Measurements from ENCODE around the gene AUP1.
"Not testable (repeated sequence)": the region's sequence is repeated elsewhere in the genome, so short reads cannot be mapped to it uniquely, and the experiment has no call there.

AUP1 gene

DNA sequence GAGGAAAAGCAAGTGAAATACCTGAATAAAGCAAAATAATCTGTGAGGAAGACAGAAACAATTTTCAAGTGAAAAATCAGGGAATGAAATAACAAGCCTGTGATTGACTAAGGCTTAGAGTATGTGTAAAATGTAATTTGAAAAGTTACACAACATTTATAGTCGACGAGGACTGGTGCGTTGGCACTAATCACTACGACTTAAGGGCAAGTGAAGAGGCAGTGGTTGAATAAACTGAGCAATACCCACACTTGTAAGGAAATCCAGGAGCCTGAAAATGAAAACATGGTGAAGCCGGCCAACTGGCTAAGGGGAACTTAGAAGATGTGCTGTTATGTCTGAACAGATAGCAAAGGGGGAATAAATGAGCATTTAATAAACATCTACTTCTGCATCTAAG lies 38.4 kb upstream of the AUP1 start:
- H3K4me1 ChIP-seq (ENCODE audit: insufficient read depth, low read length), result no peaks in the 10 kb centered on the region
- H3K27ac ChIP-seq (ENCODE audit: low read length), result no peak overlapping the region
- peaks cover 22% of the 10 kb centered on the region for H3K27me3 ChIP-seq (ENCODE audit: insufficient read depth, low read length)
- H3K9me3 ChIP-seq (ENCODE audit: insufficient read depth, low read depth, low read length), result no peaks in the 10 kb centered on the region
- no peak overlapping the region for H3K9ac ChIP-seq (ENCODE audit: low read depth, low read length)
- H3K4me3 ChIP-seq (ENCODE audit: low read length), result no peak overlapping the region
- no peaks in the 10 kb centered on the region for H3K36me3 ChIP-seq (ENCODE audit: insufficient read depth, low read depth, low read length)

DNA sequence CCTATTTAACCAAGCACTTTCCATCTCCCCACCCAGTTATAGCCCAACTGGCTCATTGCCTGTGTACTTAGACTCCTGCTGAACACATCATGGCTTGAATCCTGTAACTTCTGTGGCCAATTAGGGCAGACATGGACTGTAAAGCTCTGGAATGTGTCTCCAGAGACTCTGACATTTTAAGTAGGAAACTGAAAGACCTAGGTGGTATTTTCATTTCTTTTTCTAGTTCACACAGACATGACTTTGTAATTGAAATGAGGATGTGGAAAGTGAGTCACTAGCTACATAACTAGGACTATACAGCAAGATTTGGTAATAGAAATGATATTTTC lies 37.2 kb upstream of the AUP1 start:
- Histone ChIP-seq H3K9ac (ENCODE audit: low read depth, low read length) (no peak overlapping the region), H3K36me3 (ENCODE audit: insufficient read depth, low read depth, low read length) (no peaks in the 10 kb centered on the region), H3K4me3 (ENCODE audit: low read length) (no peak overlapping the region), H3K4me1 (ENCODE audit: insufficient read depth, low read length) (no peaks in the 10 kb centered on the region), H3K9me3 (ENCODE audit: insufficient read depth, low read depth, low read length) (no peaks in the 10 kb centered on the region), H3K27ac (ENCODE audit: low read length) (no peak overlapping the region), H3K27me3 (ENCODE audit: insufficient read depth, low read length) (peaks cover 33% of the 10 kb centered on the region)

DNA sequence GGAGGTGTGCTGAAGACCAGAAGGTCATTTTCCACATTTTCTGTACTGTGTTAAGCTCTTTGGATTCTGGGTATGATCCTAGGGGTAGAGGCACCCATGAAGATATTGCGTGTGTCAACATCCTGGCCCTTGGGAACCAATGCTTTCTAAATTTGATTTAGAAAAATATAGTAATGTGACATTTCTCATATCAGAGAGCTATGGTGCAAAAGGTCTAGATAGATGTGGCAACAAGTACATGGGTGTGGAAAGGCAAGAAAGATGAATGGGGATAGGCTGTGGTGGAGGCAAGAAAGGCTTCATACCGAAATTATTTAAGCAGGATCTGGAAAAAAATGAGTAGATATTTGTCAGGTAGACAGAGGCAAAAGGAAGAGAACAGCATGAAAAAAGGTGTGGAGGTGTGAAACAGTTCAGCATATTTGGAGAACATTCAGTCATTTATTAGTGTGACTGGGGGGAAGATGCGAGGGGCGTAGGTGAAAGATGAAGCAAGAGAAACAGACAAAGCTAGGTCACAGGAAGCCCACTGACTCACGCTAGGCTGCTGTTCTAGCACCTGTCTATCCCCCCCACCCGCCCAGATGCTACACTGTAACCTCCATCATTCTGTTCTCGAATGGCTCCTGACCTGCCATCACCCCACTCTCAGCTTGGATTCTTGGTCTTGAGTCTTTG lies 36.7 kb upstream of the AUP1 start:
- H3K27ac ChIP-seq (ENCODE audit: low read length), result no peak overlapping the region
- peaks cover 38% of the 10 kb centered on the region for H3K27me3 ChIP-seq (ENCODE audit: insufficient read depth, low read length)
- H3K4me3 ChIP-seq (ENCODE audit: low read length), result no peak overlapping the region
- H3K9ac ChIP-seq (ENCODE audit: low read depth, low read length), result no peak overlapping the region
- H3K4me1 ChIP-seq (ENCODE audit: insufficient read depth, low read length), result no peaks in the 10 kb centered on the region
- H3K9me3 ChIP-seq (ENCODE audit: insufficient read depth, low read depth, low read length), result no peaks in the 10 kb centered on the region
- no peaks in the 10 kb centered on the region for H3K36me3 ChIP-seq (ENCODE audit: insufficient read depth, low read depth, low read length)

DNA sequence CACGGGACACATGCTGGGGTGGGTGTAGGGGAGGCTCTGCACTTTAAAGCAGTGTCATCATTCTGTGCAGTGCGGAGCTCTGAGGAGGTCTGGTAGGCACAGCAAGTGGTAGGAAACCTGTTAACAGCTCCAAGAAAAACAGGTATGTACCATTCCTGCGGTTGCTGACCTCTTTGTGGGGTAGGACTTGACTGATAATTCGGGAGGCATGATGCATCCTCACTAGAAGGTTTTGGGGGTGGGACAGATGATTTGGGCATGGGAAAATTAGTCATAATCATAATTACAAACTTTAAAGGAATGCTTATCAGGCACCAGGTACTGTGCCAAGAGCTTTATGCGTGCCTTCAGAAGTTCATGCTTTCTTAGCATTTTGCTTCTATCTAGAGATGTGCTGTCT lies 34.7 kb upstream of the AUP1 start:
- Histone ChIP-seq H3K9ac (ENCODE audit: low read depth, low read length) (no peak overlapping the region), H3K27me3 (ENCODE audit: insufficient read depth, low read length) (peaks cover 48% of the 10 kb centered on the region), H3K4me1 (ENCODE audit: insufficient read depth, low read length) (peaks cover 10% of the 10 kb centered on the region; the same call in 1 of the 2 replicates), H3K36me3 (ENCODE audit: insufficient read depth, low read depth, low read length) (no peaks in the 10 kb centered on the region), H3K4me3 (ENCODE audit: low read length) (no peak overlapping the region), H3K9me3 (ENCODE audit: insufficient read depth, low read depth, low read length) (no peaks in the 10 kb centered on the region), H3K27ac (ENCODE audit: low read length) (no peak overlapping the region)

DNA sequence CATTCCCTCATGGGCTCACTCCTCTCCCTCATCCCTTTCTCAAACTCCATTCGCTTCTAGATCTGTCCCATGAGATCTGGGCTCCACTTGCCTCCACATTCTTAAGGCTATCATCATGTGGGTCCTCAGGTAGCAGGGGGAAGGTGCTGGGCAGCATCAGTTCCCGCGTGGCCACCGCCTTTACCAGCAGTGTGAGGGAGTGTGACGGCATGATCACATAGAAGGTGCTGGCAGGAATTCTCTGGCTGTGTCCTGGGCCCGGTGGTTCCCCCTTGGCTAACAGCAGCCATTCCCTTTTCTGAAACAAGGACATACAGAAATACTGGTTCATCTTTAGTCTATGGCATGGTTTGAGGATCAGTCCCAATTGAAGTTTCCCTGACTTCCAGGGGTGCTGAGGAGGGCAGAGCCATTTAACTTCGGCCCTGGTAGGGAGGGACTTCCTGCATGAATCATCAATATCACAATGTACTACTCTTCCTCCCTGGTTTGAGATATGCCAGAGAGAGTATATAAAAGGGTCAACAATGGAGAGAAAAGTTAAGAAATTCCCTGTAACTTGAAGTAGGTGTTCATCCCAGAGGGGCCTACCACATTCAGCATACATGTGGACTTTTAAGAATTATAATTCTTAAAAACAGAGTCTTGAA lies 32.7 kb upstream of the AUP1 start:
- H3K9me3 ChIP-seq (ENCODE audit: insufficient read depth, low read depth, low read length), result no peaks in the 10 kb centered on the region
- no peak overlapping the region for H3K4me3 ChIP-seq (ENCODE audit: low read length)
- peaks cover 10% of the 10 kb centered on the region; the same call in 1 of the 2 replicates for H3K4me1 ChIP-seq (ENCODE audit: insufficient read depth, low read length)
- no peak overlapping the region for H3K9ac ChIP-seq (ENCODE audit: low read depth, low read length)
- no peaks in the 10 kb centered on the region for H3K36me3 ChIP-seq (ENCODE audit: insufficient read depth, low read depth, low read length)
- H3K27ac ChIP-seq (ENCODE audit: low read length), result no peak overlapping the region
- H3K27me3 ChIP-seq (ENCODE audit: insufficient read depth, low read length), result peaks cover 50% of the 10 kb centered on the region

DNA sequence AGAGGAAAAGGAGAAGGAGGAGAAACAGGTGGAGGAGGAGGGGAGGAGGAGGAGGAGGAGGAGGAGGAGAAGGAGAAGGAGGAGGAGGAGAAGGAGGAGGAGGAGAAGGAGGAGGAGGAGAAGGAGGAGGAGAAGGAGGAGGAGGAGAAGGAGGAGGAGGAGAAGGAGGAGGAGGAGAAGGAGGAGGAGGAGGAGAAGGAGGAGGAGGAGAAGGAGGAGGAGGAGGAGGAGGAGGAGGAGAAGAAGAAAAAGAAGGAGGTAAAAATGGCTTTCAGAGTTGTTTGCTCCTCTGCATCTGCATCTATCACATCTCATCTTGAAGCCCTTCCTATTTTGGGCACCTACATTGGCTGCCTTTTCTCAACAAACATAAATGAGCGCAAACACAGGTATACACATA lies 31.5 kb upstream of the AUP1 start:
- H3K9ac ChIP-seq (ENCODE audit: low read depth, low read length); H3K36me3 ChIP-seq (ENCODE audit: insufficient read depth, low read depth, low read length); H3K4me3 ChIP-seq (ENCODE audit: low read length); H3K9me3 ChIP-seq (ENCODE audit: insufficient read depth, low read depth, low read length); H3K27ac ChIP-seq (ENCODE audit: low read length): not testable (repeated sequence)
- Histone ChIP-seq H3K27me3 (ENCODE audit: insufficient read depth, low read length) (peaks cover 60% of the 10 kb centered on the region), H3K4me1 (ENCODE audit: insufficient read depth, low read length) (peaks cover 10% of the 10 kb centered on the region; the same call in 1 of the 2 replicates)

DNA sequence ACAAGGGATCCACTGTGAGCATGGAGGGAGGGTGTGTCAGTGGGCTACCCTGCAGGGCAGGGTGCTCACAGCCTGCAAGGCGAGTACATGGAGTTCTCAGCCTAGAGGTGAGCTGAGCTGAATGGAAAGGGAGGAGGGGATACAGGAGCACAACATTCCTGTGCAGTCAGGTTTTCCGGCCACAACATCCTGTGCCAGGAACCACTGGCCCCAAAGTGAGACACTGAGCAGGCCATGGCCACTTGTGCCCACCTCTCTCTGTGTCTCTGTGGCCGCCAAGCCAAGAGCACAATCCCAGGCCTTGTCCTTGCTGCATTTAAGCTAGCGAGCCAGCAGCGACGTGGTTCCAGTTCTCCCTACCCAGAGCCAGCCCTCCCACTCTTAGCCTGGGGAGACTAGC lies 31.1 kb upstream of the AUP1 start:
- H3K9ac ChIP-seq (ENCODE audit: low read depth, low read length), result no peak overlapping the region
- H3K27me3 ChIP-seq (ENCODE audit: insufficient read depth, low read length), result peaks cover 64% of the 10 kb centered on the region

DNA sequence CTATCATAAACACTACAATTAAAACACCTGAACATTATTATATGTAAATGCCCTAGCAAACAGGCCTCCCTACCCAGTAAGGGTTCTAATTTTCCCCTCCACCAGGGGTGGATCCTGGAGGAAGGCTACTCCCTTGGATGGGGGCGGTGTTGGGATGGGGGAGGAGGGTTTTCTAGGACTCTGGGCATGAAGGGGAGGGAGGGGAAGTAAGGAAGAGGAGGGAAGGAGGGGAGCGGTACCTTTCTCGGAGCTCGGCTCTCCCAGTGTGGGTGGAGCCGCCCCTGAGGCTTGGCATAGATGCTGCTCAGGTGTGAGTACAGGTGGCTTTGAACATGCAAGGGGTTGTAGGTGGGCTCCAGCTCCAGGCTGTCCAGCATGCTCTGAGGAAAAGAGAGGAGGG lies 30.4 kb upstream of the AUP1 start:
- H3K27ac ChIP-seq (ENCODE audit: low read length), result no peak overlapping the region
- H3K9ac ChIP-seq (ENCODE audit: low read depth, low read length), result no peak overlapping the region
- no peak overlapping the region for H3K4me3 ChIP-seq (ENCODE audit: low read length)
- H3K4me1 ChIP-seq (ENCODE audit: insufficient read depth, low read length), result peaks cover 10% of the 10 kb centered on the region; the same call in 1 of the 2 replicates
- H3K9me3 ChIP-seq (ENCODE audit: insufficient read depth, low read depth, low read length), result no peaks in the 10 kb centered on the region
- peaks cover 71% of the 10 kb centered on the region for H3K27me3 ChIP-seq (ENCODE audit: insufficient read depth, low read length)
- H3K36me3 ChIP-seq (ENCODE audit: insufficient read depth, low read depth, low read length), result no peaks in the 10 kb centered on the region

More for the DNA sequence above, 31.1 kb upstream of the AUP1 start:
- no peak overlapping the region for H3K4me3 ChIP-seq (ENCODE audit: low read length)
- no peaks in the 10 kb centered on the region for H3K9me3 ChIP-seq (ENCODE audit: insufficient read depth, low read depth, low read length)
- no peak overlapping the region for H3K27ac ChIP-seq (ENCODE audit: low read length)
- H3K36me3 ChIP-seq (ENCODE audit: insufficient read depth, low read depth, low read length), result no peaks in the 10 kb centered on the region
- peaks cover 10% of the 10 kb centered on the region; the same call in 1 of the 2 replicates for H3K4me1 ChIP-seq (ENCODE audit: insufficient read depth, low read length)

DNA sequence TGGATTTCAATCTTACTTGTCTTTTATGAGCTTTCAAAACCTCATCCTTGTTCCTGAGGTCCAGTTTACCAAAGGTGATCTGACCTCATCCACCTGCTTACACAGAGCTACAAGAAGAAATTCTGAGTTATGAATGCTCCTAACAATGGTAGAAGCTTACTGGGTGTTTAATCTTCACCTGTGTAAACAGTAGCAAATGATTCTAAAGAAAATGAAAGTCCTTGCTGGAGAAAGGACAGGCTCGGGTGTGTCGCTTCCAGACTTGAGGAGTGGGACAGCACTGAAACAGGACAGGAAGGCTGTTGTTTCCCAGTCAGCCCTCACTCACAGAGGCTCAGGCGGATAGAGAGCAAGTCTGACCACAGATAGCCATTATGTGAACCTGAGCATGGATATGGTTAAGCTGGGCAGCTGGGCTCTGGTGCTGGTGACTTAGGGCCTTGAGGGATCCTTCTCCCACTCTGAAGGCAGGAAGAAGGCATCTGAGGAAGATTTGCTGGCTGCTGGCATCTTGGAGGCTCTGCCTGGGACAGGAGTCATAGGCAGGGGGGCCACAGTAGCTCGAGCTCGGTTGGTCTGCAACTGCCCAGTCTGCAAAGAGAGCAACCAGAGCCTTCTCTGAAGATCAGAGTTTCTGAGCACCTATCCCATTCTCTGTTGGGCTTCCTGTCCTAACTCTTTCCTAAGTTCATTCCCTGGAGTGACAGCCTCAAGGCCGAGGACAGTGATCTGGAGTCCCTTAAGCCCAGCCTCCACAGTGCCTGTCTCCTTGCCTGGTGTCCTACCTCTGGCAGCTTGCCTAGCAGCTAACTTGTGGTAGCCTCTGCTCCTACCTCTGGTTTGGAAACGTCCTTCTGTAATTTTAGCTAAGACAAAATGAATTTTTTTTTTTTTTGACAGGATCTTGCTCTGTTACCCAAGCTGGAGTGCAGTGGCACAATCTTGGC lies 29.1 kb upstream of the AUP1 start:
- H3K9ac ChIP-seq (ENCODE audit: low read depth, low read length), result no peak overlapping the region

DNA sequence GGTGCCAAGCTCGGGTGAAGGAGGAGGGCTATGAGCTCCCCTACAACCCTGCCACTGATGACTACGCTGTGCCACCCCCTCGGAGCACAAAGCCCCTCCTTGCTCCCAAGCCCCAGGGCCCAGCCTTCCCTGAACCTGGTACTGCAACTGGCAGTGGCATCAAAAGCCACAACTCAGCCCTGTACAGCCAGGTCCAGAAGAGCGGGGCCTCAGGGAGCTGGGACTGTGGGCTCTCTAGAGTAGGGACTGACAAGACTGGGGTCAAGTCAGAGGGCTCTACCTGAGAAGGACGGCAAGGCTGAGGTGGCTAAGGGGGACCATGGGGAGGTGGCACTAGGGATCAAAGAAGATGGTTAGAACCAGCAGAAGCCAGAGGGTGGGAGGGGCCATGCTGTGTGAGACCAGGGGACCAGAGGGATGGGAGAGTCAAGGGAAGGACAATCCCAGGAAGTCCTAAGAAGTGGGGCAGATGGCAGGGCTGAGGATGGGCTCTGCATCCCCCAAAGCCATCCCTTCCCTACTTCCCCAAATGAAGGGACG lies 27.4 kb upstream of the AUP1 start:
- no peak overlapping the region for H3K27ac ChIP-seq (ENCODE audit: low read length)
- H3K4me1 ChIP-seq (ENCODE audit: insufficient read depth, low read length), result peaks cover 16% of the 10 kb centered on the region
- no peaks in the 10 kb centered on the region for H3K9me3 ChIP-seq (ENCODE audit: insufficient read depth, low read depth, low read length)
- H3K36me3 ChIP-seq (ENCODE audit: insufficient read depth, low read depth, low read length), result no peaks in the 10 kb centered on the region
- peaks cover 73% of the 10 kb centered on the region for H3K27me3 ChIP-seq (ENCODE audit: insufficient read depth, low read length)
- no peak overlapping the region for H3K4me3 ChIP-seq (ENCODE audit: low read length)
- no peak overlapping the region for H3K9ac ChIP-seq (ENCODE audit: low read depth, low read length)

More for the DNA sequence above, 29.1 kb upstream of the AUP1 start:
- Histone ChIP-seq H3K4me1 (ENCODE audit: insufficient read depth, low read length) (peaks cover 10% of the 10 kb centered on the region; the same call in 1 of the 2 replicates), H3K4me3 (ENCODE audit: low read length) (no peak overlapping the region), H3K27ac (ENCODE audit: low read length) (no peak overlapping the region), H3K27me3 (ENCODE audit: insufficient read depth, low read length) (peaks cover 66% of the 10 kb centered on the region), H3K9me3 (ENCODE audit: insufficient read depth, low read depth, low read length) (no peaks in the 10 kb centered on the region), H3K36me3 (ENCODE audit: insufficient read depth, low read depth, low read length) (no peaks in the 10 kb centered on the region)

DNA sequence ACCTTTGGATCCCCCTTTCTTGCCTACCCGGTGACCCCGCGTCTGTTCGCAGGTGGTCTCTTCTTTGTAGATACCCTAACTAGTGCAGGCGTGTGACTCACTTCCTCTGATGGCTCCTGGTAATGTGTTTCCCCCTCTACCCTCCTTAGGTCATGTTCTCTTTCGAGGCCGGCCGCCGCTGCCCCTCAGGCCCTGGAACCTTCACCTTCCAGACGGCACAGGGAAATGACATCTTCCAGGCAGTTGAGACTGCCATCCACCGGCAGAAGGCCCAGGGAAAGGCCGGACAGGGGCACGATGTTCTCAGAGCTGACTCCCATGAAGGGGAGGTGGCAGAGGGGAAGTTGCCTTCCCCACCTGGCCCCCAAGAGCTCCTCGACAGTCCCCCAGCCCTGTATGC lies 26.7 kb upstream of the AUP1 start:
- Histone ChIP-seq H3K27me3 (ENCODE audit: insufficient read depth, low read length) (peaks cover 73% of the 10 kb centered on the region), H3K36me3 (ENCODE audit: insufficient read depth, low read depth, low read length) (no peaks in the 10 kb centered on the region), H3K27ac (ENCODE audit: low read length) (no peak overlapping the region), H3K9me3 (ENCODE audit: insufficient read depth, low read depth, low read length) (no peaks in the 10 kb centered on the region), H3K4me1 (ENCODE audit: insufficient read depth, low read length) (peaks cover 16% of the 10 kb centered on the region), H3K4me3 (ENCODE audit: low read length) (no peak overlapping the region), H3K9ac (ENCODE audit: low read depth, low read length) (no peak overlapping the region)
